ENCODE results near the gene CRY1.

The CRY1 gene

DNA sequence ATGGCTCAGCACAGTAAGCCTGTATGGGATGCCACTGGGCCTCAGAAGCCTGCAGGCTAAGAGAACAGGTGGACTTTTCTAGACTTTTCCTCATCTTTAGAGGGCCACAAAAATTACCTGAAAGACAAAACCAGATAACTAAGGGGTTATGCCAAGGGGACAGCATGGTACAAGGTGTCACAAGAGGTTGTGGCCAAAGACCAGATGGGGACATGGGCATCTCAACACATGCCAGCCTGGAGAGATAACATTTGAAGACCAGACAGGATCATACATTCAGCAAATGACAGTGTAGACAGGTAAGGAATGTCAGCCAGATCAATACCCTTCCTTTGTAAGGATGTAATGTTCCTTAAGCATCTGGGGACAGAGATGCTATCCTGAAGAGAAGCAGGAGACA, 8.9 kb upstream of the CRY1 start:
- TF ChIP-seq, protein P1, sequence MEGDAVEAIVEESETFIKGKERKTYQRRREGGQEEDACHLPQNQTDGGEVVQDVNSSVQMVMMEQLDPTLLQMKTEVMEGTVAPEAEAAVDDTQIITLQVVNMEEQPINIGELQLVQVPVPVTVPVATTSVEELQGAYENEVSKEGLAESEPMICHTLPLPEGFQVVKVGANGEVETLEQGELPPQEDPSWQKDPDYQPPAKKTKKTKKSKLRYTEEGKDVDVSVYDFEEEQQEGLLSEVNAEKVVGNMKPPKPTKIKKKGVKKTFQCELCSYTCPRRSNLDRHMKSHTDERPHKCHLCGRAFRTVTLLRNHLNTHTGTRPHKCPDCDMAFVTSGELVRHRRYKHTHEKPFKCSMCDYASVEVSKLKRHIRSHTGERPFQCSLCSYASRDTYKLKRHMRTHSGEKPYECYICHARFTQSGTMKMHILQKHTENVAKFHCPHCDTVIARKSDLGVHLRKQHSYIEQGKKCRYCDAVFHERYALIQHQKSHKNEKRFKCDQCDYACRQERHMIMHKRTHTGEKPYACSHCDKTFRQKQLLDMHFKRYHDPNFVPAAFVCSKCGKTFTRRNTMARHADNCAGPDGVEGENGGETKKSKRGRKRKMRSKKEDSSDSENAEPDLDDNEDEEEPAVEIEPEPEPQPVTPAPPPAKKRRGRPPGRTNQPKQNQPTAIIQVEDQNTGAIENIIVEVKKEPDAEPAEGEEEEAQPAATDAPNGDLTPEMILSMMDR (IDR thresholded peaks at IDR 0.05): no peak
- no peak for DNase-seq (ENCODE audit: low spot score)
- no peak overlapping the region for H3K4me3 ChIP-seq
- H3K27ac ChIP-seq: no peak overlapping the region

DNA sequence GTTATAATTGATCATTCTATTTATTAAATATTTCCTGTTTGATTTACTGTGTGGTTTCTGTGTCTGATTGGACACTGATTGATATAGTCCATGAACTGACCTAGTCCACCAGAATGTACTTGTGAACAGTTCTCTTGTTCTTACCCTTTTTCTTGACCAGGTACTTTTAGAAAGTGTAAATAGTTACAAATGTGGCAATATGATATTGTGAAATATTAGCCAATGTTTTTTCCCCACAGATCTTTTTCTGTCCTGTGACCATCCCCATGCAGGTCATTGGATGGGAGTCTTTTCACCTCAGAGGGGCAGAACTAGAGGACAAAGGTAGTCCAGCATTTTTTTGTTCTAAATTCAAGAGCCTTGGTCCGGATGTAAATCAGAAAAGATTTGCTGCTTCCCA, 8.3 kb upstream of the CRY1 start:
- no peak for DNase-seq (ENCODE audit: low spot score)
- no peak overlapping the region for H3K27ac ChIP-seq
- TF ChIP-seq, protein P1 (IDR thresholded peaks at IDR 0.05): no peak
- H3K4me3 ChIP-seq: no peak overlapping the region

DNA sequence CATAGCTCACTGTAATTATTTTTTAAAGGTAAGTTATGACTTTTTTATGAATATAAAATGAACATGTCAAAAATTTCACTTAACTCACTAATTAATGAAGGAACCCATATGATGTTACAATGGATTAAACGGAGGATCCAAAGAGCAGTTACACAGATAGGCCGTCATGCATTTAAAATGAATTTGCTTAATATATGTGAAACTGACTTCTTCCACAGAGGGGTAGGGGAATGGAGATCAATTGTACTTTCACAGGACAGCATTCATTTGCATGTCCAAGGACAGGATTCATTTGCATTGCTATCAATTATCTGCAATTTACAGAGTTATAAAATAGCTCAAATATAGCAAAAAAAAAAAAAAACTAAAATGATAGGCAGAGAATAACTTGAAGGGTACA, 6.6 kb upstream of the CRY1 start:
- TF ChIP-seq, protein P1 (IDR thresholded peaks at IDR 0.05): no peak
- Histone ChIP-seq H3K4me3 (no peak overlapping the region), H3K27ac (no peak overlapping the region)
- DNase-seq (ENCODE audit: low spot score): no peak

DNA sequence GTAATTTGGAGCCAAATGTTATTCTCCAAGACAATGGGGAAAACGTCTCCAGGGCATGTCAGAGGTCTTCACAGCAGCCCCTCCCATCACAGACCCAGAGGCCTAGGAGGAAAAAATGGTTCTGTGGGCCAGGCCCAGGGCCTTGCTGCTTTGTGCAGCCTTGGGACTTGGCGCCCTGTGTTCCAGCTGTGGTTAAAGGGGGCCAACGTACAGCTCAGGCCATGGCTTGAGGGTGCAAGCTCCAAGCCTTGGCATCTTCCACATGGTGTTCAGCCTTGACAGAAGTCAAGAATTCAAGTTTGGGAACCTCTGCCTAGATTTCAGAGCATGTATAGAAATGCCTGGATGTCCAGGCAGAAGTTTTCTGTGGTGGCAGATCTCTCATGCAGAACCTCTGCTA, 3.2 kb upstream of the CRY1 start:
- no peak for DNase-seq (ENCODE audit: low spot score)
- no peak overlapping the region for H3K27ac ChIP-seq
- H3K4me3 ChIP-seq: no peak overlapping the region
- TF ChIP-seq, protein P1 (IDR thresholded peaks at IDR 0.05): no peak

DNA sequence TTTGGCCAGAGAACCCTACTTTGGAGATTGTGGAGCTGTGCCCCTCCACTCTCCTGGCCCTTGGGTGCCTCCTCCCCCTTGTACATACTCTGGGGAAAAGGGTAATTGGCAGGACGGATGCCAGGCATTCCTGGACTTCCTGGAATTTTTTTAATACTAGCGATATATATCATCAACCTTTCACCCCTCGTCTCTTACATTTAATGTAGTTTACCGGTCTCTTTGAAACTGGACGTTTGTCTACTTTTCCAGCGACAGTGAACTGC, 767 bp upstream of the CRY1 start:
- peak overlapping the region; percentile 91 for H3K4me3 ChIP-seq
- H3K27ac ChIP-seq: peak overlapping the region; percentile 98 to 99
- no peak for DNase-seq (ENCODE audit: low spot score)
- TF ChIP-seq, protein P1 (IDR thresholded peaks at IDR 0.05): no peak

DNA sequence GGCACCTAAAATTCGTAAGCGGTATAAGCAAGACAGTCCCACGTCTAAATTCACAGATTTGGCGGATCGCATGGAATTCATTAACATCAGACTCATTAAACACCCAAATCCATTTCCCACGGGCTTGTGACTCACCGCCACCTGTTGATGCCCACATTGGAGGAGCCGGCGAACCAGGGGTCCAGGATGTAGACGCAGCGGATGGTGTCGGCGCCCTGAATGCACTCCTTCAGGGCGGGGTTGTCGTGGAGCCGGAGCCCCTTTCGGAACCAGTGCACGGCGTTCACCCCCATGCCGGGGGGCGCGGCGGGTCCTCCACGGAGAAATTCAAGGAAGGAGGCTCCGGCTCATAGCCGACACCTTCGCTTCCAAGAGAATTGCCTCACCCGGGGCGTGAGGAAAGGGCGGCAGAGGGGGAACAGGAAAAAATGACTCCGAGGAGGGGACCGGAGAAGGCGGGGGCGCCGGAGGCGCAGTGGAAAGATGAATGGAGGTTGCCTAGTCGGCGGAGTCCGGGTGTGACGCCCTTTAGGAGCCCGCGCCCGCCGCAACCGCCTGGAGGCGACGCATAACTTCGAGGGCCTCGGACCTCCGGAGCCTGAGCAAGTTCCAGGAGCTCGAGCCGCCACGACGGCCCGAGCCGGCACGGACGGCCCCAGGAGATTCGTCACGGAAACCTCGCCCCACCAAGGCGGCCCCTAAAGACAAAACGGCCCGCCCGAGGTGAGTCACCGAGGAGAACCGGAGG, 506 bp downstream of the CRY1 start:
- peak overlapping the region; percentile 98 to 99 for H3K27ac ChIP-seq
- TF ChIP-seq, protein P1 (IDR thresholded peaks at IDR 0.05): no peak
- peak; percentile 79 for DNase-seq (ENCODE audit: low spot score)
- H3K4me3 ChIP-seq: peak overlapping the region; percentile 91

DNA sequence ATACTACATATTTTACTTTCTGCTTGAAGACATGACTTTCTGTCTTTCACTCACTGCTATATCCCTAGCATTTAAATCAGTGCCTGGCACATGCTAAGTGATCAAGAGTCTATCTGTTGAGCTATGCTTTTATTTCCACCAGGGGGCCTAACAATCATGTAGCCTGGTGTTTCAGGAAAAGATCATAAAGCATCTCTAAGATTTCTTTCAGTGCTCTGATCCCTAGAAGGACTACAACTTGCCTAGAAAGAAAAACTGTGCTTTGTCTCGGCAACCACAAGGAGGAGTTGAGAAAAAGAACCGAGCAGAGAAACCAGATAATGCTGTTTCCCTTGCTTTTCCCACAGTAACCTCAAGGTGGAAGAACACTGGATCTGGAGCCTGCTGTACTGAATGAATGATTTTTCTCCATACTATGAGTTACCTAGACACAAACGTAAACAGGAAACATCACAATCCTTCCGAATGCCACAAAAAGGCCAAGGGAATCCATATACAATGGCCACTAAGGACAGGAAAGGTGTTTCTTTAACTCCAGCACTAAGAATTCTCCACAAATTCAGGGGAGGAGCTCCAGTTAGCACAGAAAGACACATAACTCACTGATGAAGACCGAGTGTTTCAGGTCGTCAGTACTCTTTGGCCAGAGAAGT, 1.2 kb downstream of the CRY1 start:
- TF ChIP-seq, protein P1 (IDR thresholded peaks at IDR 0.05): peak; percentile 70
- peak overlapping the region; percentile 98 to 99 for H3K27ac ChIP-seq
- DNase-seq (ENCODE audit: low spot score): no peak
- peak overlapping the region; percentile 91 for H3K4me3 ChIP-seq
